Small intestine (tissue), 7 donors: ENCODE data around the gene NDFIP1. TPM values are rescaled to one million over a fixed set of nuclear protein-coding genes. Genes with fewer than 3 reads are reported as not detected.

ENCODE experiments used
- DNase-seq, 2 donors: peaks; one replicate each; pipeline versions ENCODE4 v3.0.0 to v3.0.0-alpha.2; 2013
- FAIRE-seq: peaks from 2 replicates; lab custom pipeline; 2012; peaks lifted over from hg19 to GRCh38; lab: Jason Lieb, UNC
- H3K27ac ChIP-seq, 3 donors: one replicate each; pipeline ENCODE4 v1.5.1; 2013; ENCODE audit warnings: low read length in 2 of 3, mild to moderate bottlenecking in 2 of 3, control low read depth in 1 of 3, inconsistent platforms in 1 of 3, low read depth in 1 of 3, moderate library complexity in 1 of 3
- H3K27me3 ChIP-seq, 3 donors: one replicate each; pipeline ENCODE4 v1.6.1; 2013; ENCODE audit warnings: low read length in 3 of 3, inconsistent platforms in 1 of 3; ENCODE audit not compliant: control insufficient read depth in 3 of 3, insufficient read depth in 3 of 3
- H3K36me3 ChIP-seq, 3 donors: one replicate each; pipeline ENCODE4 v1.6.1; 2013; ENCODE audit warnings: low read length in 3 of 3, inconsistent platforms in 1 of 3, low read depth in 1 of 3, mild to moderate bottlenecking in 1 of 3, moderate library complexity in 1 of 3; ENCODE audit not compliant: control insufficient read depth in 3 of 3, insufficient read depth in 2 of 3
- H3K4me1 ChIP-seq, 3 donors: one replicate each; pipeline ENCODE4 v1.6.1; 2013; ENCODE audit warnings: low read length in 2 of 3, inconsistent platforms in 1 of 3, low read depth in 1 of 3, mild to moderate bottlenecking in 1 of 3, moderate library complexity in 1 of 3; ENCODE audit not compliant: control insufficient read depth in 3 of 3, insufficient read depth in 2 of 3
- H3K4me3 ChIP-seq, 3 donors: one replicate each; pipeline ENCODE4 v1.5.1; 2013; ENCODE audit warnings: low read length in 3 of 3, control low read depth in 1 of 3, inconsistent platforms in 1 of 3, low read depth in 1 of 3, mild to moderate bottlenecking in 1 of 3, moderate library complexity in 1 of 3
- H3K9me3 ChIP-seq, 2 donors: one replicate each; pipeline ENCODE4 v1.6.1; 2013; ENCODE audit warnings: low read depth in 1 of 2, low read length in 1 of 2; ENCODE audit not compliant: control insufficient read depth in 2 of 2, insufficient read depth in 1 of 2
- WGBS, 3 donors: extraction: QIAGEN DNeasy Blood & Tissue Kit; methylation state at CpG; one replicate each; pipeline ENCODE4 v1.1.7; 2013; 5-methylcytosine and 5-hydroxymethylcytosine counted together
- polyA plus RNA-seq, 4 donors: library from polyadenylated mRNA; stranded (reverse) in 3 of 4; unstranded in 1 of 4; fragments of 200-250 nt in 3 of 4; fragments of 120-200 nt in 1 of 4; gene quantifications; one replicate each; pipeline versions ENCODE4 v1.2.1 to v1.2.3, GENCODE V29; 2013
- donor health status: healthy with polysubstance abuse.
- donor health status: control.
- donor health status: control.
- donor health status: Bipolar disorder and iron deficiency.
- donor health status: healthy.

Gene NDFIP1
- polyA plus RNA-seq, 4 donors = 28.9 to 63.4 (median 37.6) TPM

DNA sequence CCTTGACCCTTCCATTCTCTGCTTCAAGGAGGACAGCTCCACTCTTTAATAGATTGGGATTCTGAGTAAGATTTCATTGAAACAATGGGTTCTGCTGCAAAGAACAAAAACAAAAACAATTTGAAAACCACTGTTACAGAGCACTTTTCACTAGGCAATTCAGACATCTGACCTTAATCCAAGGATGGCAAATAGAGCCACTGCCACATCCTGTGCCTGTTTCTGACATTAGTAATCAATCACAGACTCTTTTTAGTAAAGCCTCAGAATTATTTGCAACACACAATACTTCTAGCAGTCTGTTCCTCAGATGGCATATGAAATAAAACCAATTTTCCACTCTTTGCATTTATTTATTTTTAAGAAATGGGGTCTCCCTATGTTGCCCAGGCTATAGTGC is 37.8 kb upstream of the NDFIP1 start:
- no peaks in the 10 kb centered on the region for H3K4me1 ChIP-seq
- H3K4me3 ChIP-seq = no peak overlapping the region
- DNase-seq (no peak), FAIRE-seq (no peak)
- no peak overlapping the region for H3K27ac ChIP-seq
- peaks cover 0 to 3% (median 0%) of the 10 kb centered on the region in 3 donors for H3K27me3 ChIP-seq
- H3K9me3 ChIP-seq = no peaks in the 10 kb centered on the region
- no peaks in the 10 kb centered on the region for H3K36me3 ChIP-seq

DNA sequence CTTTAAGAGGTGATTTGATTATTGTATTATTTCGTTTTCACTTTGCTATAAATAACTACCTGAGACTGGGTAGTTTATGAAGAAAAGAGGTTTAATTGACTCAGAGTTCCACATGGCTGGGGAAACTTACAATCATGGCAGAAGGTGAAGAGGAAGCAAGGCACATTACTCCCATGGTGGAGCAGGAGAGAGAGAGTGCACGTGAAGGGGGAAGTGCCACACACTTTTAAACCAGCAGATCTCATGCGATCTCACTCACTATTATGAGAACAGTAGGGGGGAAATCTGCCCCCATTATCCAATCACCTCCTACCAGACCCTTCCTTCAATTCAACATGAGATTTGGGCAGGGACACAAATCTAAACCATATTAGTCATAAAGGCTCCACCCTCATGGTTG is 36.1 kb upstream of the NDFIP1 start:
- DNase-seq = no peak
- no peaks in the 10 kb centered on the region for H3K36me3 ChIP-seq
- no peak for FAIRE-seq
- no peaks in the 10 kb centered on the region for H3K4me1 ChIP-seq
- H3K9me3 ChIP-seq = no peaks in the 10 kb centered on the region
- H3K27me3 ChIP-seq = no peaks in the 10 kb centered on the region
- no peak overlapping the region for H3K27ac ChIP-seq
- no peak overlapping the region for H3K4me3 ChIP-seq
- 64 to 73% (median 70%) methylated on average over 3 of the region's 3 CpGs for WGBS, 3 donors

DNA sequence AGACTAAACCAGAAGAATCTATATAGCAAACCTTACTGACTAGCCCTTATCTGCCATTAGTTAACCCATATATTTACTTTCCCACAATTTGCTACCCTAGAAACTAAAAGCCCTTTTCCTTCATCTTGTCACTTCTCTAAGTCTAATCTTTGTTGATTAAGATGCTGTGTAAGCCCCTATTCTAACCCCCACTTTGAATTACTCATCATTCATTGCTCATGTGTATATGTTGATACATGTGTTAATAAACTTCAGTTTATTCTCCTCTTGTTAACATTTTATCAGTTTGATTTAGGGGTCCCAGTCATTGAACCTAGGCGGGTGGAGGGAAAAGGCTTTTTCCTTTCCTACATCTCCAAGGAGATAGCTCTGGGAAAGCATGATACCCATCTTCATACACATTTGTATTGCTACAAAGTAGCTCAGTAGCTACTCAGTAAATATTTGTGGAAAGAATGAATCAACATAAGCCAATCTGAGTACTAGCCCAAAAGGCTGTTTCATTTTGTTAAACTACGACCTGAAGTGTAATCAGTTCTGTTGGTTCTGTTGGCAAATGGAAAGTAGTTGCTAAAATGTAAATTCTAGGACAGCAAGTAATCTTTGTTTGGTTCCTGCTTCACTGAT is 35.1 kb upstream of the NDFIP1 start:
- Histone ChIP-seq H3K4me1 (no peaks in the 10 kb centered on the region), H3K27ac (no peak overlapping the region), H3K36me3 (no peaks in the 10 kb centered on the region), H3K9me3 (no peaks in the 10 kb centered on the region), H3K27me3 (no peaks in the 10 kb centered on the region), H3K4me3 (no peak overlapping the region)
- FAIRE-seq = no peak
- no peak for DNase-seq
- 71 to 83% (median 77%) methylated on average over 2 of the region's 2 CpGs for WGBS, 3 donors

DNA sequence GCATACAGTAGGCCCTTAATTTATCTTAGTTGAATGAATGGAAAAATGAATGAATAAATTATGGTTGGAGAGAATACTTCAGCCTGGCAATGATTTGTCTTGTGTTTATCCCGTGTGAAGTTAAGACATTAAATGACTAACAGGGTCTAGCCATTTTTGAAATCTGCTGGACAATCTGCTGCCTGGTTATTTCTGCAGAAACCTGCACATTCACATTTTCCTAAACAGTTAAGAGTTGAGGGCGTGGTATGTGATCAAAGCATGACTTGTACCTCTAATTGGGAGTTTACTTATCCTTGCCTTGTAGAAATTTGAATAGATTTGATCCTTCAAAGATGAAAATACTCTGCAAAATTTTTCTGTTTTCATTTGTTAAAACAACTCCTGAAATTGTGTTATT is 34.6 kb upstream of the NDFIP1 start:
- 69 to 79% (median 74%) methylated on average over 2 of the region's 2 CpGs for WGBS, 3 donors

DNA sequence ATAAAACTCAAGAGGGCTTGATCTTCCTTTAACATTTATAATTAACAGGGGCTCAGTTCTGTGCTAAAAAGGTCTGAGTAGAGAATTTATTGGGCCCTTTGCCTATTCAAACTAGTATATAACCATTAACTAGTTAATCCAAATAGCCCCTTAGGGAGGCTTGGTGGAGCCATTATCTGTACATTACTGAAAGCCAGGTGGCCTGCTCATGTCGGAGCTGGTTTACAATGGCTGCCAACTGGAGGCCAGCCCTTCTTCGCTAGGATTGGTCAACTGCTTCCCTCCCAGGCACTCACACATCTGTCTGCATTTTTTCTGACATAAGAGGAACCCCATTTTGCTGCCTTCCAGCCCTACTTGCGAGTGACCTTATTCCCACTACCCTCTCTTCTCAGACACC is 30.4 kb upstream of the NDFIP1 start:
- 85 to 96% (median 87%) methylated on average over 3 of the region's 3 CpGs for WGBS, 3 donors

More for the DNA sequence above, 34.6 kb upstream of the NDFIP1 start:
- Histone ChIP-seq H3K36me3 (no peaks in the 10 kb centered on the region), H3K27me3 (no peaks in the 10 kb centered on the region), H3K27ac (no peak overlapping the region), H3K4me3 (no peak overlapping the region), H3K4me1 (no peaks in the 10 kb centered on the region), H3K9me3 (no peaks in the 10 kb centered on the region)
- FAIRE-seq (no peak), DNase-seq (no peak)

DNA sequence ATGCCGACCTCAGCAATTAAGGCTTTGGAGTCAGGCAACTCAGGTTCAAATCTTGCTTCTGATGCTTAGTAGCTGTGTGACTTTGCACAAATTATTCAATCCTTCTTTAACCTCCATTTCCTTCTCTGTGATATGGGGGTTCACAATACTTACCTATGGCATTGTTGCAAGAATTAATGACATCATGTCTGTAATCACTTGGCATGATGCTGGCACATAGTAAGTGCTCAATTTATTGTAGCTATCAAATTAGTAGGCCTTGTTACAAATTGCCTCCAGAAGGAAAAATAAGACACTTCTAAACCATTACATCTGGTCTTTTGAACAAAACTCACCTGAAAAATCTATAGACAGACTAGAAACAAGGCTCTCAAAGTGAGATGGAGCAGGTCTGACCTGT is 29.9 kb upstream of the NDFIP1 start:
- Histone ChIP-seq H3K9me3 (no peaks in the 10 kb centered on the region), H3K27ac (no peak overlapping the region), H3K36me3 (no peaks in the 10 kb centered on the region), H3K4me3 (no peak overlapping the region), H3K4me1 (no peaks in the 10 kb centered on the region), H3K27me3 (no peaks in the 10 kb centered on the region)
- WGBS, 3 donors = 87 to 88% (median 88%) methylated on average over 1 of the region's 1 CpG
- no peak for DNase-seq
- FAIRE-seq = no peak

More for the DNA sequence above, 30.4 kb upstream of the NDFIP1 start:
- Histone ChIP-seq H3K4me3 (no peak overlapping the region), H3K36me3 (no peaks in the 10 kb centered on the region), H3K9me3 (no peaks in the 10 kb centered on the region), H3K4me1 (no peaks in the 10 kb centered on the region), H3K27ac (no peak overlapping the region), H3K27me3 (no peaks in the 10 kb centered on the region)
- no peak for DNase-seq
- no peak for FAIRE-seq

DNA sequence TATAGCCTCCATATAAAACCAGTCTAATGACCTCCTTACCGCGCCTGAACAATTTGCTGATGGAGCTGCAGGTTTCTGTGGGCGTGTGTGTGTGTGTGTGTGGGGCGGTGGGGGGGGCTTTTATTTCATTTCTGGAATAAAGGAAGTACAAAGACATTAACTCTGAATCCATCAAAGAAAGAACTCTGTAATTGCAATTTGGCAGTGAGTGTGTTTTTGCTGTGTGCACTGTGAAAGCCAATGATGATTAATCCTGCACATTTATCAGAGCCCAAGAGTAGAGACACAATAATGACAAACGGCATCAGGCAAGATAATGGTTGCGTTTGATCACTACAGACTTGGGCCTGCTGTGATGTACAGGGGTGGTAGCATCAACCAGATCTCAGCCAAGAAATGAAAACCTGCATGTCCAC is 29.3 kb upstream of the NDFIP1 start:
- Histone ChIP-seq H3K27me3 (no peaks in the 10 kb centered on the region), H3K36me3 (no peaks in the 10 kb centered on the region), H3K4me1 (no peaks in the 10 kb centered on the region), H3K9me3 (no peaks in the 10 kb centered on the region), H3K4me3 (no peak overlapping the region), H3K27ac (no peak overlapping the region)
- WGBS, 3 donors = 22 to 50% (median 36%) methylated on average over 6 of the region's 6 CpGs
- FAIRE-seq = no peak
- no peak for DNase-seq

DNA sequence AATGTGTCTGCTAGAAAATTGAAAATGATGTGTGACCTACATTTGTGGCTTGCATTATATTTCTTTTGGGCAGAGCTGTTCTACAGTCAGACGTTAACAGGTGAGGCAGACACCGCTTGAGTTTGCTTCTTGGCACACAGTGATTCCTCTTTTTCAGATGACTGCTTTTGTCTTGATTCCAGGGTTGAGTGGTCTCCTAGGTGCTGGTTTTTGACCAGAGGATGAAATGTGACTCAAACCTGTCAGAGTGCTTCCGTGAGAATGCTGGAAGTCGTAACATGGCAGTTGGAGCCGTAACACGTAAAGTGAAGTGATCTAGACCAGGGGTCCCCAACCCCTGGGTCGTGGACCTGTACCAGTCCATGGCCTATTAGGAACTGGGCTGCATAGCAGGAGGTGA is 28.3 kb upstream of the NDFIP1 start:
- DNase-seq = no peak
- Histone ChIP-seq H3K9me3 (no peaks in the 10 kb centered on the region), H3K4me3 (no peak overlapping the region), H3K27ac (no peak overlapping the region), H3K36me3 (no peaks in the 10 kb centered on the region), H3K4me1 (no peaks in the 10 kb centered on the region), H3K27me3 (no peaks in the 10 kb centered on the region)
- 81 to 87% (median 86%) methylated on average over 7 of the region's 7 CpGs for WGBS, 3 donors
- no peak for FAIRE-seq

DNA sequence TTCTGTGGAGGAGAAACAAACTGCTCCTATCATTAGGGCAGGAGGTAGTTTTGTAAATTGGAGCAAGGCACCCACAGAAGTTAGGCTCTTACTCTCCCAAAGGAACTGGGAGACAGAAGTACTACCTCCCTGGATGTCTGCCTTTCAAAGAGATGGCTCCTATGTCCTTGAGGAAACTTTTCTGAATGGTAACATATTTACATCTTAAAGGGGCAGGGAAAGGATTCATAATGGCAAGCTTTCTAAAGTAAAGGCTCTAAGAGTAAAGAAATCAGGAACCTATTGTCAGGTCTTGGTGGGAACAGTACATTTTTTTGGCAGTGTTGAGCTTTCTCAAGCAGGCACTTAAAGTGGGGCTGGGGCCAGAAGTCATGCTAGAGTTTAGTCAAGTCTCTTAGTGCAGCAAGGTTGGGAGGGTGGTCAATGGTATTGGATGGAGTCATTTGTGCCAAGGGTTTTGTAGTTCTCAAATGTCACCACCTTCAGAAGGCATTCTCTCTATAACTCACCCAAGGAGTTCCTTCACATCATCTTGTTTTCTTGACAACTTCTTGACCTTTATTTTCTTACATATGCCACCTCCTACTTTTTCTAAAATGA is 26.3 kb upstream of the NDFIP1 start:
- Histone ChIP-seq H3K36me3 (no peaks in the 10 kb centered on the region), H3K9me3 (no peaks in the 10 kb centered on the region), H3K27me3 (no peaks in the 10 kb centered on the region), H3K4me3 (no peak overlapping the region), H3K27ac (no peak overlapping the region), H3K4me1 (no peaks in the 10 kb centered on the region)
- FAIRE-seq (no peak), DNase-seq (no peak)
